ENCODE data around the gene IDUA. TPM values are rescaled to one million over a fixed set of nuclear protein-coding genes. Genes with fewer than 3 reads are reported as not detected.

The IDUA gene
- polyA plus RNA-seq, 1 donor: 16.5 TPM

DNA sequence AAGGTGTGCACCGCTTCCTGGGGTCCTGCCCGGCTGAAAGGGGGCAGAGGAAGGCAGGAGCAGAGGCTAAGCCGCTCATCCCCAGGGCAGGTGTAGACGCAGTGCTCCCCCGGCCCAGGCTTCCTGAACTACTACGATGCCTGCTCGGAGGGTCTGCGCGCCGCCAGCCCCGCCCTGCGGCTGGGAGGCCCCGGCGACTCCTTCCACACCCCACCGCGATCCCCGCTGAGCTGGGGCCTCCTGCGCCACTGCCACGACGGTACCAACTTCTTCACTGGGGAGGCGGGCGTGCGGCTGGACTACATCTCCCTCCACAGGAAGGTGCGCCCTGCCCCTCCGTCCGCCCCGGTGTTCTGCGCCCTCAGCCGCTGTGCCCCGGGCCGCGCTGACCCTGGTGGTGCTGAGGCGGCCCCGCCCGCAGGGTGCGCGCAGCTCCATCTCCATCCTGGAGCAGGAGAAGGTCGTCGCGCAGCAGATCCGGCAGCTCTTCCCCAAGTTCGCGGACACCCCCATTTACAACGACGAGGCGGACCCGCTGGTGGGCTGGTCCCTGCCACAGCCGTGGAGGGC is 14.8 kb downstream of the IDUA start:
- no peak for DNase-seq

DNA sequence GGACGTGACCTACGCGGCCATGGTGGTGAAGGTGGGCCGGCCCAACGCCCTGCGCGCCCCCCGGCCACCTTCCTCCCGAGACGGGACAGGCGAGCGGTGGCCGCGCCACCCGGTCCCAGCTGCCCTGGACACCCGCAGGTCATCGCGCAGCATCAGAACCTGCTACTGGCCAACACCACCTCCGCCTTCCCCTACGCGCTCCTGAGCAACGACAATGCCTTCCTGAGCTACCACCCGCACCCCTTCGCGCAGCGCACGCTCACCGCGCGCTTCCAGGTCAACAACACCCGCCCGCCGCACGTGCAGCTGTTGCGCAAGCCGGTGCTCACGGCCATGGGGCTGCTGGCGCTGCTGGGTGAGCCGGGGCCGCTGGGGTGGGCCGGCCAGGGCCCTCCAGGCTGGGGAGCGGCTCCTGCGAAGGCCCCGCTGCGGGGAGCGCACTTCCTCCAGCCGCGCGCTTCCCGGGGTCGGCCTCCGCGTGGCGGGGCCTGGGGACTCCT is 15.3 kb downstream of the IDUA start:
- DNase-seq: no peak

DNA sequence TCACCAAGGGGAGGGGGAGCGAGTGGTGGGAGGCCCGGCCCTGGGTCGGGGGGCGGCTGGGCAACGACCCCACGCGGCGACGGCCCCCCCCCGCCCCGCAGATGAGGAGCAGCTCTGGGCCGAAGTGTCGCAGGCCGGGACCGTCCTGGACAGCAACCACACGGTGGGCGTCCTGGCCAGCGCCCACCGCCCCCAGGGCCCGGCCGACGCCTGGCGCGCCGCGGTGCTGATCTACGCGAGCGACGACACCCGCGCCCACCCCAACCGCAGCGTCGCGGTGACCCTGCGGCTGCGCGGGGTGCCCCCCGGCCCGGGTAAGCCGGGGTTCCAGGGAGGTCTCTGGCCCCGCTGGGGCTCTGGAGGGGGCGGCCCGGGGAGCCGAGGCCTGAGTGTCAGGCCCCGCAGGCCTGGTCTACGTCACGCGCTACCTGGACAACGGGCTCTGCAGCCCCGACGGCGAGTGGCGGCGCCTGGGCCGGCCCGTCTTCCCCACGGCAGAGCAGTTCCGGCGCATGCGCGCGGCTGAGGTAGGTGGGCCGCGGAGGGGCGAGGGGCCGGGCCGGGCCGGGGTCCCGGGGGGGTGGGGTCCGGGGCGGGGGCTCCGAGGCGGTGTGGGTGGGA is 15.9 kb downstream of the IDUA start:
- no peak for DNase-seq

DNA sequence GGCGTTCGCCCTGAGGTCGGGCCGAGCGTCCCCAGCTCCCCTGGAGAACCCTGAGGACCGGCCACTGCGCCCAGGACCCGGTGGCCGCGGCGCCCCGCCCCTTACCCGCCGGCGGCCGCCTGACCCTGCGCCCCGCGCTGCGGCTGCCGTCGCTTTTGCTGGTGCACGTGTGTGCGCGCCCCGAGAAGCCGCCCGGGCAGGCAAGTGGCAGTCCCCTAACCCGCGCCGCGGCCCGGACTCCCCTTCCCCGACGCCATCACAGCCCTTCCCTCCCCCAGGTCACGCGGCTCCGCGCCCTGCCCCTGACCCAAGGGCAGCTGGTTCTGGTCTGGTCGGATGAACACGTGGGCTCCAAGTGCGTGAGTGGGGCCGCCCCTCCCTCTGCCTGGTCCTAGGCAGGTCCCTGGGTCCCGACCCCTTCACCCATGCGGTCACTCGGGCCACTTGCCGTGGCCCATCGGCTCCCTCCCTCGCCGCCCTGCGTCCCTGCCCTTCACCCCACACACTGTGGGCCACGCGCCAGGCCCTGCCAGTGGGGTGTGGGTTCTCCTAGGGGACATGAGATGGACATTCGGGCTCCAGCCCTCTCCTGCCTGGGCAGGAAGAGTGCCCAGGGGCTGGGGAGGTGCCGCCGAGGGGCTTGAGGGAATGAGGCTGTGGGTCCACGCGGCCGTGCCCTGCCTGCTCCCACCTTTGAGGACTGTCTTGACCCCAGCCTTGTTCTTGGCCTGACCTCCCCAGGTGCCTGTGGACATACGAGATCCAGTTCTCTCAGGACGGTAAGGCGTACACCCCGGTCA is 16.6 kb downstream of the IDUA start:
- DNase-seq: no peak

DNA sequence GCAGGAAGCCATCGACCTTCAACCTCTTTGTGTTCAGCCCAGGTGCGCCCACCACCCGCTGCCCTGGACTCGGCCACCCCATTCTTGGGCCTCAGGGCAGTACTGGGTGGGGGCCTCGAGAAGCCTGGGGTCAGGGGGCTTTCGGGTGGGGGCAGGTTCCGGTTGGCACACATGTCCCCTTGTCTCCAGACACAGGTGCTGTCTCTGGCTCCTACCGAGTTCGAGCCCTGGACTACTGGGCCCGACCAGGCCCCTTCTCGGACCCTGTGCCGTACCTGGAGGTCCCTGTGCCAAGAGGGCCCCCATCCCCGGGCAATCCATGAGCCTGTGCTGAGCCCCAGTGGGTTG is 17.2 kb downstream of the IDUA start:
- no peak for DNase-seq

DNA sequence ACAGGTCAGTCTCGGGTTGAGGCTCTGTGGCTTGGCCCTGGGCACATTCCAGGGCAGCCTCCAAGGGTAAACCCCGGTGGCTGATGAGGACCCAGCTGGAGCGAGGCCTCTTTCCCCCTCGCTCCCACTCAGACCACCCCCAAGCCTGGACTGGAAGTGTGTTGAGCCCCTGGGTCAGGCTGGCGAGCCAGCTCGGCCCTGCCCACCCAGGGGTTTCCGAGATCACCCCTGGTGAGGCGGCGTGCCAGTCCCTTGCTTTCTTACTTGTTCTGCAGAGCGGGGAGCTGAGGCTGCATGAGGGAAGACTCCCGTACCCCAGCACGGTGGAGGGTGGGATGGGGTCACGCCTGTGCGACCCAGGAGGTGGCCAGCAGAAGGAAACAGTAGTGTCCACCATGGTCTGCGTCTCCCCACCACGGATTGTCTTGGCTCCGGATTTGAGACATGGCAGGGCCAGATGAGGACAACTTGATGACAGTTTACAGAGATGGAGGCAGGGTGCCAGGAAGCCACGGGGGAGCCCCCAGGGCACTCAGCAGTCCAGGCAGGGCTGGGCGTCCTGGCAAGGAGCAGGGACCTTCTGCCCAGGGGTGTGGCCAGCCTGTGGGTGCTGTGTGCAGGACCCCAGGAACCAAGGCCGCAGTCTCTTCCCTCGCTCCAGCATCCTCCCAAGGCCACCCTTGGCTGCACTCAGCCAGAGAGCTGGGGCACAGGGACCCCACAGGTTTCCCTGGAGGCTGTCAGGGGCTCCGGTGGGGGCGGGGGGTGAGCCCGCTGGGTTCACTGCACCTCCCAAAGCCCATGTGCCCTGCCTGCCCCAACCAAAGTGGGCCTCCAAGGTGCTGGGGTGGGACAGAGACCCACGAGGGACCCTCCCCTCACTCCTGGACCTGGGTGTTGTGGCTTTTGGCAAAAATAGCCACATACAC is 18.0 kb downstream of the IDUA start:
- DNase-seq: no peak

DNA sequence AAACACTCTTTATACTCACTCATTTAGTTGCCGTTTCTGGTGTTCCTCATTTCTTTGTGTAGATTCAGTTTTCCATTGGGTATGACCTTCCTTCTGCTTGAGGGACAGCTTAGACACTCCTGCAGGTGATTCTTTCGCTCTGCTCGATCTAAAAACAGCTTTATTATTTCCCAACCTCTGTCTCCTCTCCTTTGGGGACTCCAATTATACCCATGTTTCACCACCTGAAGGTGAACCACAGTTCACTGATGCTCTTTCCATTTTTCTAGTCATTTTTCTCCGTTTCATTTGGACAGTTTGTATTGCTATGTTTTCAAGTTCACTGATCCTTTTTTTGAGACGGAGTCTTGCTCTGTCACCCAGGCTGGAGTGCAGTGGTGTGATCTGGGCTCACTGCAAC is 20.0 kb downstream of the IDUA start:
- DNase-seq: no peak

DNA sequence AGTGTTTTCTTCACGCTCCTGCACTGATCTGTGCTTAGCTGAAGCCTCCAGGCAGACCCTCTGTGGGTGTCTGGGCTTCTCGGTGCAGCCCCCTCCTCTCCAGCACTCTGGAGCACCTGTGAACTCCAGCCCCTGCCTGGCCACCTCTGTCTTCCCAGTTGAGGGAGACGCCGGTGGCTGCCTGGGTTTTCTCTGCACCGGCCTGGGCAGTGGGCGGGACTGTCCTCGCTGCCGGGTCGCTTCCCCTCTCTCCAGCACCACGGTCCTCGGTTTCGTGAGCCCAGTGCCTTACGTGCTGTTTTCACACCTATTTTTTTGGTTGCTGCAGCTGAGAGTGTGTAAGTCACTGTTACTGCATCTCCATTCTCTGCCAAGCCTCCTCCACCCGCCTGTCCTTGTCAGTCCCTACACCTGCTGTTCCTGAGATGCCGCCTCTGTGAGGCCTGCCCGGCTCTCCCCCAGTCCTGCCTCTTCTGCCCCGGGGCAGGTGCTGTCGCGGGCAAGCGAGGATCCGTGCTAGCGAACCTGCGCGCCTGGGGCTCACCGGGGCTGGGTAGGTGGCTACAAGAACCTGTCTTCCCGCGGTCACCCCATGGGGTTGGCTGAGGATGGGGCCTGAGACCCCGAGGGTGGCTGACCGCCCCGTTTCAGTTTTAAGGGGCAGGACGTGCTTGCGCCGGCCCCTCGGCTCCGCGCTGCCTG is 22.1 kb downstream of the IDUA start:
- no peak for DNase-seq

DNA sequence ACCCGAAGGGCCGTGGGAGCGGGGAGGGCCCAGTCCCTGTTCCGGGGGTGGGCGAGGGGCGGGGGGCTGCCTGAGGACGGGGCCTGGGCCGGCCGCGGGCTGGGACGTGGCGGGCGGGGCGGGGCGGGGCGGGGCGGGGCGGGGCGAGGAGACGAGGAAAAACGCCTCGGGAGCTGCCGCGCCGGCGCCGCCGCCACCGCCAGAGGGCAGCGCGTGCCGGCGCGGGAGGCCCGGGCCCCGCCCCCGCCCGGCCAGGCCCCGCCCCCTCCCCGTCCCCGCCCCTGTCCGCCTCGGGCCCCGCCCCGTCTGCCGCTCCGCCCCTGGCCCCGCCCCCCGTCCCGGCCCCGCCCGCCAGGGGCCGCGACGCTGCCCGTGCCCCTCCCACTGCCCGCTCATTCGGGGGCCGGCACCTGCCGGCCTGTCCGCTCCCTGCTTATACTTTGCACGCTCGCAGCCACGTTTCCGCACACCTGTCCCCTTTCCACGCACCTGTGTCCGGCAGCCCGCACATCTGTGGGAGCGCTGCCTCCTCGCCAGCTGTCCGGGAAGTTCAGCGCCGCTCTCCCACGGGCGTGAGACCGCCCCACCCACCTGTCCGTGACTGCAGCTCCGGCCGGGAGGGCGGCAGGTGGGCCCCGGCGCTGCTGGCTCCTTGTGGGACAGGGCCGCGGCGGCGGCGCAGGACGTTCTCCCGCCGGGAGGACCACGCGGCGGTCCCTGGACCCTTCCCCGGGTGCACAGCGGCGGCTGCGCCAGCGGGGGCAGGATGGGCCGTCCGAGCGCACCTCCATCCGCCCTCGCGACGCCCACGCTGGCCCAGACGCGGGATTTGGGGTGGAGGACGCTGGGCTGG is 22.9 kb downstream of the IDUA start:
- DNase-seq: peak; percentile 76

DNA sequence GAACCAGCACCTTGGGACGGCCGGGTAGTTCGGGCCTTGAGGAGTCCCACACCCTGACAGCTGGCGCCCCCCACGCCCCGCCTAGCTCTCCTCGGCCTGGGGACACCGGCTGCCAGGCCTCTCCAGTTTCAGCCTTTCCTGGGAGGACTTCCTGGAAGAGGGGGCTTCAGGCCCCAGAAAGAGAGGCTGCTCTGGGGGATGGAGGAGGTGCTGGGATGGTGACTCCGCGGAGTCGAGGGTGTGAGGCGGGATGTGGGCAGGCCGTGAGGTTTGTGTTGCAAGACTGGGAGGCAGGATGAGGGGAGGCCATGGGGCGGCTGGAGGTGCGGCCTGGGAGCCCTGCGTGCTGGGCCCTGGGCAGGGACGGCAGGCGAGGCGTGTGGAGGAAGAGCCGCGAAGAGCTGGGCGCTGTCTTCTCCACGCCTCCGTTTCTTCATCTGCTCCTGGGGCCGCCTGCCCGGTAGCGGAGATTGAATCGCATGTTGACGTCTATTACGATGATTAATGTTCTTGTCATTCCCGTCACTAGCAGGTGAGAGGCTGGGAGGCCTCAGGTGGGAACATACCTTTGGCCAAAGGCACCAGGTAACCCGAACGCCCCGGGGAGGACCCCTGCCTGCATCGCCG is 23.7 kb downstream of the IDUA start:
- peak; percentile 57 for DNase-seq

DNA sequence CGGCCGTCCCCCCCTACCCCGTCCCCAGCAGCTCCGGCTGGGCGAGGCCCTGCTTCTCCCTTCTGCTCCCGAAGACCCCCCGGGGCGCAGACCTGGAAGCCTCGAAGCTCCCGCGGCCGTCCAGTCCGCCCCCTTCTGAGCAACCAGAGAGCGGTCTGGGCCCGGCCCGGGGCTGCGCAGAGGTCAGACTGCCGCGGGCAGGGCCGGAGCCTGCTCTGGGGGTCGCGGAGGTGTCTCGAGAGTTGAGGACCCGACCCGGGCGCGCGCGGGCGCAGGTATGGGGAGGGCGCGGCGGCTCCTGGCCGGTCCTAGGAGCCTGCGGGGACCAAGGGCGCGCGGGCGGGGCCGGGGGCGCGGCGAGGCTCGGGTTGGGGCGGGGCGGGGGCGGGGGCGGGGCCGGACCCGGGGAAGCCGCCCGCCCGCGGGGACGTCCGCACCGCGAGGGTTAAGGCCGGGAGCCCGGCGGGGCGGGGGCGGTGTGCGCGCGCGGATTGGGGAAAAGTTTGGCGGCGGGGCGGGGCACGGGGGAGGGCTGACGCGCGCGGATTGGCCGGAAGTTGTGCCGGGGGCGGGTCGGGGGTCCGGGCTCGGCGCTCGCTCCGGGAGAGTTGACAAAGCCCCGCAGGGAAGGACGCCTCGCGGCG is 24.3 kb downstream of the IDUA start, which contains the start of gene FGFRL1:
Gene FGFRL1, plus strand, starts transcription at position 605 of the 644 bp plus-strand sequence. CDS start 860 bp downstream, outside the sequence.
- DNase-seq: peak; percentile 93

DNA sequence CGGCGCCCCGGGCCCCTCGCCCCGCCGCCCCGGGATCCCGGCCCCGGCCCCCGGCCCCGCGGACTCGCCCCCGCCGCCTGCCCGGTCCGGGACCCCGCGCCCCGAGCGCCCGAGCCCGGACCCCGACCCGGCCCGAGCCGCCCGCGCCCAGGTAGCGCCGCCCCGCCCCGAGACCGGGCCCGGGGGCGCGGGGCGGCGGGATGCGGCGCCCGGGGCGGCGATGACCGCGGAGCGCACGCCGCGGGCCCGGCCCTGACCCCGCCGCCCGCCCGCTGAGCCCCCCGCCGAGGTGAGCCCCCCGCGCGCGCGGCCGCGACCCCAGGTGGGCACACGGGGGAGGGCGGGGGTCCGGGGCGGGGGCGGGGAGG is 24.8 kb downstream of the IDUA start:
- DNase-seq: no peak

DNA sequence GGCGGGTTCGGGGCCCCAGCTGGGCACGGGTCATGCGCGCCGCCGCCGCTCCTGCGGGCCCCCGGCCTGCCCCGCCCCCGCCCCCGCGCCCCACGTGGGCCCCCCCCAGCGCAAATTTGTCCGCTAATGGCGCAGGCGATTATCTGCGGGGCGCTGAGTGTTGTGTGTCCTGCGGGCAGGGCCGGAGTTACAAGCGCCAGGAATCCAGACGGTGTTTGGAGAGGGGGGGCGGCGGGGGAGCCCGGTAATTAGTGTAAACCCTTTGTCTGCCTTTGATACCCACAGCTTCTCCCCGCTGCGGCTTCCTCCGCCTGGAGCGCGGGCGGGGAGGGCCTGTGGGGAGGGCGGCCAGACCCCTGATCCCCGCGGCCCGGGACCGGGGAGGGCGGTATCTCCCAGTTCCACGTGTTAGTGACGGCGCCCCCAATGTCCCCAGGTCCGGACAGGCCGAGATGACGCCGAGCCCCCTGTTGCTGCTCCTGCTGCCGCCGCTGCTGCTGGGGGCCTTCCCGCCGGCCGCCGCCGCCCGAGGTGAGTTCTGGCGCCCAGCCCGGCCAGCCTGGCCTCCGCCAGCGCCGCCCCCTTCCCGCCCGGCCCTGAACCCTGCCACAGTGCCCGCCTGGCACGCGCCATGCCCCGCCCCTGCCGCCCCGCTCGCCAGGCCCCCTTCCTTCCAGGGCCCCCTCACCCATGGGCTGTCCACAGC is 25.3 kb downstream of the IDUA start:
- no peak for DNase-seq

DNA sequence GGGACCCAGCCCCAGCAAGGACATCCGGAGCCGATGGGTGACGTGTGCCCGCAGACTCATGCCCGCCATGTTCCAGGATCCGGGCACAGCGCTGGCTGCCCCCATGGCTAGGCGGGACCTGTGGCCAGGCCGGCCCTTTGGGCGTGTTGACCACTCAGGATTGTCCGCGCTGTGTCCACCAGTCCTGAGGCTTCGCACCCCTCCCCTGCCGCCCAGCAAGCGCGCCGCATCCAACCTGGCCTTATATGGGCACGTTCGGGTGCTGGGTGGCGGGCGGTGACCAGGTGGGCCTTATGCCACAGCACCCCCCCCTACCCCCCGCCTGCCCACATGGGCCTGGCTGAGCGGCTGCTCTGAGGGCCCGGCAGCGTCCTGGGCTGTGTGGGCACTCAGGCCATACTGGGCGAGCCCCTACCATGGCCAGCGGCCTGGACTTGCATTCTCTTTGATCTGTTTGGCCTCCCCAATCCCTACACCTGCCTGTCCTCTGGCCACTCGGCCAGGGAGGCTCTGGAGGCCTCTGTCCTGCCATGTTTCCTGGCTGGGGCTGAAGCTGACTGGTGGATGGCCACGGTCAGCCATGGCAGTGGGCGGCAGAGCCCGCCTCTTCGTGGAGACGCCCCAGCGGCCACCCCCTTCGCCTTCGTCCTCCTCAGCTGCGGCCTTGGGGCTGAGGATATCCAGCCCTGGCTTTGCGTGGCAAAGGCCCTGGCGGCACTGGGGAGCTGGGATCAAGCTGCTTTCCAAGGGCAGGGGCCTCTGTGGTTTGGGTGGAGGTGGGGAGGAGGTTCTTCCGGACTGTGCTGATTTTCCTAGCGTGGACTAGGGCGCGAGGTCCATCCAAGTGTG is 26.6 kb downstream of the IDUA start:
- DNase-seq: no peak

DNA sequence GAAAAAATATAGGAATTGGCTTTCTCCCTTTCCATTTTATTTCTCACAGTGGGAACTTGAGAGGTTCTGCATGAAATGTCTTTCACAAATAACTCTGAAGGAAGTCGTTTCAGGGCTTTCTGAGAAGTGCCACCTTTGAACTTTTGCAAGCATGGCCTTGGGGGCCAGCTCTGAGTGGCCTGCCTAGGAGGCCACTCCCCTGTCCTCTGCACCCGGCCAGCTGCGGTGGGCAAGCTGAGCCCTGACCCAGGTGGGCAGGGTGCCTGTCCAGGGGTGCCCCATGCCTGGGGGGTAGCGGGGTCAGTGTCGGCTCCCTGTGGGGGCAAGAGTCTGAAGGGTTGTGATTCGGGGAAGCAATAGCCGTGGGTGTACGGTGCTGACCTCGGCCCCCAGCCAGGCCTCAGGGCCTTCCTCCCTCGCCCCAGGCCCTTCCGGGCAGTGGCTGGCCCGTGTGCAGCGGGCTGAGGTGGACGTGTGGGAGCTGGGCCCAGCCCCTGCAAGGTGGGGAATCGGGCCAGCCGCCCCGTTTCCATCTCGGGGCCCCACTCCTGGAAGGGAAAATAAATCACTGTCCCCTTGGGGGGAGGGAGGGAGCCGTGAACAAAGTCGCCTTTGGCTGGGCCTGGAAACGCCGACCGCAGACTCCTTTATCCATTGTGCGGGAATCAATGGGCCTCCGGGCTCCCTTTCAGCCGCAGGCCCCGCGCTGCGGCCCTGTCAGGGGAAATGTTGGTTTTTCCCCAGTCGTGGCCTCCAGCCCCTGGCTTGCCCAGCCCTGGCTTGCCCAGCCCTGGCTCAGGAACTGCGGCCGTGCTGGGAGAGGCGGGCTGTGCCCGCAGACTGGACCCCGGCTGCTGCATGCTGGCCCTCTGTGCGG is 27.7 kb downstream of the IDUA start:
- DNase-seq: no peak

DNA sequence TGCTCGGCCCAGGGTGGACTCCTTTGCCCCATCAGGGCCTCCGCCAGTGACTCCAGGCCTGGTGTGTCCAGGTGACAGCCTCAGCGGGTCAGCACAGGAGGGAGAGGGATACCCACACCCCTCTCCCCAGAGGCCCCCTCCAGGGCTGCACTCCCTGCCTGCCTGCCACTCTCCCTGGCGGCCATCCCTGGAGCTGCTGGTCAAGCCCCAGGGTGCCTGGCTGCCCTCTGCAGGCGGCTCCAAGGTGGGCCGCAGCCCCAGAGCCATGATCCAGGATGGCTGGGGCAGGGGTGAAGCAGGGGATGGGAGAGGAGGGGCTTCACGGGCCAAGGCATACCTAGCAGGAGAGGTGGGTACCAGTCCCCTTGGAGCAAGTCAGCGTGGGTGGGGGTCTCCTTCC is 28.3 kb downstream of the IDUA start:
- DNase-seq: no peak

DNA sequence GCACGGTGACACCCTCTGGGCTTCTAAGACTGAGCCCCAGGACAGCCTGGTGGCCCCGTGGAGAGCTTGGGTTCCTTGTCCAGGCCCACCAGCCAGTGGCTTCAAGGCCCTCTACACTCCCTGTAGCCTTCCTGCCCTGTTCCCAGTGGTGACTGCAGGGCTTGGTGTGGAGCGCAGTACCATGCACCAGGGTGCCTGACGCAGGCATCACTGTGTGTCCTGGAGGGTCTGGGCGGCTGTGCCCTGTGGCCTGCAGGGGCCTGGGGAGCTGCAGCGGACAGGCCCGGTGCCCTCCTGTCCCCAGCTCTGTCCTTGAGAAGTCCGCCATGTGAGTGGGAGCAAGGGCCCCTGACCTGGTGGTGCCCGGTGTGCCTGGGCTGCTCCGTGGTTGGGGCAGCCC is 28.9 kb downstream of the IDUA start:
- no peak for DNase-seq
